Stomach smooth muscle (tissue), 2 donors: ENCODE results near the gene OVOL1.

Source experiments
- H3K27ac ChIP-seq: one replicate; pipeline ENCODE4 v1.7.0; 2013; ENCODE audit warnings: mild to moderate bottlenecking, low read length, inconsistent platforms
- H3K27me3 ChIP-seq, 2 donors: one replicate each; pipeline ENCODE4 v1.7.0; 2013; ENCODE audit warnings: low read length in 2 of 2; ENCODE audit not compliant: insufficient read depth in 2 of 2, control insufficient read depth in 1 of 2
- H3K36me3 ChIP-seq, 2 donors: one replicate each; pipeline ENCODE4 v1.7.0; 2013; ENCODE audit warnings: low read length in 2 of 2; ENCODE audit not compliant: control insufficient read depth in 2 of 2, insufficient read depth in 2 of 2
- H3K4me1 ChIP-seq: one replicate; pipeline ENCODE4 v1.7.0; 2013; ENCODE audit warnings: low read length; ENCODE audit not compliant: control insufficient read depth, insufficient read depth
- H3K4me3 ChIP-seq, 2 donors: one replicate each; pipeline ENCODE4 v1.7.0; 2013; ENCODE audit warnings: low read length in 2 of 2
- H3K9ac ChIP-seq, 2 donors: one replicate each; pipeline ENCODE4 v1.7.0; 2013; ENCODE audit warnings: low read length in 2 of 2, mild to moderate bottlenecking in 1 of 2
- H3K9me3 ChIP-seq, 2 donors: one replicate each; pipeline ENCODE4 v1.7.0; 2013; ENCODE audit warnings: low read length in 2 of 2; ENCODE audit not compliant: control insufficient read depth in 2 of 2
- donor health status: healthy.
- donor health status: Pancreatic carcinoma.

Gene OVOL1

DNA sequence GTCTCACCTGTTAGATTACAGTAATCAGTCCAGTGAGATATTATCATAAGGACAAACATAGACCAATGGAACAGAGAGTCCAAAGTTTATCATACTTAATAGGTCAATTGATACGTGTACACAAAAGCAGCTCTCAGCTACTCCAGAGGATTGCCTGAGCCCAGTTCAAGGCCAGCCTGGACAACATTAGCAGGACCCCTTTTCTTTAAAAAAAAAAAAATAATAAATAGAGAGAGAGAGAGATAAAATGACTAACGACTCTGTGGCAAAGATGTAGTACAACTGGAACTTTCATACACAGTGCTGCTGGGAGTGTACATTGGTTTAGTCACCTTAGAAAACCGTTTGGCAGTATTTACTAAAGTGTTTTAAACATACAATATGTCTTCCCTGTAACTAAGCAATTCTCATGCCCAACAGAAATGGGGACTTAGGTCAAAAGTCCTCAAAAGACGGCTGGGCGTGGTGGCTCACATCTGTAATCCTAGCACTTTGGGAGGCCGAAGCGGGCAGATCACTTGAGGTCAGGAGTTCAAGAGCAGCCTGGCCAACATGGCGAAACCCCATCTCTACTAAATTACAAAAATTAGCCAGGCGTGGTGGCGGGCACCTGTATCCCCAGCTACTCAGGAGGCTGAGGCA lies 57.5 kb downstream of the OVOL1 start:
- Histone ChIP-seq H3K9me3 (no peaks in the 10 kb centered on the region), H3K4me1 (no peaks in the 10 kb centered on the region), H3K9ac (no peak overlapping the region), H3K27me3 (no peaks in the 10 kb centered on the region), H3K27ac (no peak overlapping the region), H3K4me3 (no peak overlapping the region), H3K36me3 (no peaks in the 10 kb centered on the region)
